GM23338 (cell line): Measurements from ENCODE around the gene FAM228B. TPM values are rescaled to one million over a fixed set of nuclear protein-coding genes. Genes with fewer than 3 reads are reported as not detected.

Experiments
- ATAC-seq: fragments of 200-7000 bp; cut with Tn5 transposase; 3 replicates; pipeline ENCODE4 v1.9.1; 2020
- DNase-seq: peaks from one replicate; pipeline ENCODE4 v3.0.0-alpha.2; 2015; ENCODE audit warnings: low spot score
- H2AFZ ChIP-seq: fragments of 200-600 bp; sonication (generic); 2 replicates; pipeline ENCODE4 v1.8.0; 2016; ENCODE audit warnings: antibody characterized with exemption, mild to moderate bottlenecking, moderate library complexity
- H3F3A ChIP-seq: fragments of 200-600 bp; sonication (generic); replicated peaks from 2 replicates; pipeline ENCODE4 v1.8.0; 2017; ENCODE audit warnings: antibody characterized with exemption, mixed run types, low read depth
- H3K27ac ChIP-seq: fragments of 200-600 bp; sonication (generic); 2 replicates; pipeline ENCODE4 v1.6.1; 2016; ENCODE audit warnings: low read depth
- H3K27me3 ChIP-seq: fragments of 200-600 bp; sonication (generic); 2 replicates; pipeline ENCODE4 v1.8.0; 2016; ENCODE audit warnings: mild to moderate bottlenecking, mixed run types, moderate library complexity; ENCODE audit not compliant: insufficient read depth
- H3K36me3 ChIP-seq: fragments of 200-600 bp; sonication (generic); 2 replicates; pipeline ENCODE4 v1.8.0; 2016; ENCODE audit warnings: mild to moderate bottlenecking; ENCODE audit not compliant: insufficient read depth
- H3K4me1 ChIP-seq: fragments of 200-600 bp; sonication (generic); 2 replicates; pipeline ENCODE4 v1.8.0; 2016; ENCODE audit warnings: mild to moderate bottlenecking, moderate library complexity; ENCODE audit not compliant: insufficient read depth
- H3K4me2 ChIP-seq: fragments of 200-600 bp; sonication (generic); 2 replicates; pipeline ENCODE4 v1.7.1; 2017; ENCODE audit warnings: mixed run types
- H3K4me3 ChIP-seq: fragments of 200-600 bp; sonication (generic); 2 replicates; pipeline ENCODE4 v1.6.1; 2016; ENCODE audit warnings: mixed run types
- H3K79me2 ChIP-seq: fragments of 200-600 bp; sonication (generic); replicated peaks from 2 replicates; pipeline ENCODE4 v1.8.0; 2017; ENCODE audit warnings: mild to moderate bottlenecking; ENCODE audit not compliant: insufficient read depth
- H3K9me2 ChIP-seq: fragments of 200-600 bp; sonication (generic); 2 replicates; pipeline ENCODE4 v1.8.0; 2017; ENCODE audit not compliant: insufficient read depth
- H4K20me1 ChIP-seq: fragments of 200-600 bp; sonication (generic); replicated peaks from 2 replicates; pipeline ENCODE4 v1.8.0; 2017; ENCODE audit warnings: mild to moderate bottlenecking; ENCODE audit not compliant: insufficient read depth
- H3K27ac Mint-ChIP-seq: 2 replicates; pipeline ENCODE4 v1.8.0; 2020; ENCODE audit warnings: inconsistent platforms, mild to moderate bottlenecking, moderate library complexity, mixed read lengths
- H3K27me3 Mint-ChIP-seq: 3 replicates; pipeline ENCODE4 v1.8.0; 2022; ENCODE audit warnings: low read depth, mild to moderate bottlenecking, moderate library complexity, mixed read lengths, inconsistent platforms; ENCODE audit not compliant: insufficient read depth, poor library complexity
- H3K36me3 Mint-ChIP-seq: 3 replicates; pipeline ENCODE4 v1.8.0; 2021; ENCODE audit warnings: low read depth, mild to moderate bottlenecking, inconsistent platforms, moderate library complexity, mixed read lengths
- H3K4me1 Mint-ChIP-seq: 3 replicates; pipeline ENCODE4 v1.8.0; 2020; ENCODE audit warnings: mild to moderate bottlenecking, inconsistent platforms, mixed read lengths
- H3K4me3 Mint-ChIP-seq: 3 replicates; pipeline ENCODE4 v1.8.0; 2021; ENCODE audit warnings: moderate library complexity, mild to moderate bottlenecking, inconsistent platforms, mixed read lengths
- H3K9me3 Mint-ChIP-seq: 3 replicates; pipeline ENCODE4 v1.8.0; 2020; ENCODE audit warnings: moderate library complexity, mild to moderate bottlenecking, inconsistent platforms, mixed read lengths
- JUNB ChIP-seq: IDR thresholded peaks from one replicate; pipeline ENCODE4 v1.6.1; 2016; ENCODE audit warnings: antibody characterized with exemption; ENCODE audit not compliant: unreplicated experiment
- POLR2AphosphoS5 ChIP-seq: IDR thresholded peaks from 2 replicates; pipeline ENCODE4 v1.6.1; 2016; ENCODE audit warnings: antibody characterized with exemption, low read depth
- ZNF114 ChIP-seq: fragments of 250-450 bp; sonication (Bioruptor Pico); IDR thresholded peaks from 2 replicates; pipeline ENCODE4 v1.5.0; 2020; ENCODE audit warnings: mild to moderate bottlenecking, moderate library complexity
- ZNF331 ChIP-seq: fragments of 250-450 bp; sonication (Bioruptor Pico); IDR thresholded peaks from 2 replicates; pipeline ENCODE4 v1.5.0; 2020; ENCODE audit warnings: low read depth, mild to moderate bottlenecking, moderate library complexity
- polyA plus RNA-seq: library from polyadenylated mRNA; unstranded; fragments of >200 nt; fragmentation: Nextera tagmentation; extraction: Ambion mirVana; gene quantifications from 2 replicates; pipeline ENCODE4 v1.2.1, GENCODE V29; 2016
- total RNA-seq: library from RNA; depleted of rRNA; stranded (reverse); fragments of >200 nt; shearing (Covaris generic); gene quantifications from 2 replicates; pipeline ENCODE4 v1.2.3, GENCODE V29; 2014
- TF ChIP-seq, protein P1 (sequence below): IDR thresholded peaks from 2 replicates; pipeline ENCODE4 v1.6.1; 2016; ENCODE audit warnings: antibody characterized with exemption
- TF ChIP-seq, protein P2 (sequence below): fragments of 250-450 bp; sonication (Bioruptor Pico); IDR thresholded peaks from 2 replicates; pipeline ENCODE4 v1.5.0; 2020; ENCODE audit warnings: mild to moderate bottlenecking, moderate library complexity
- TF ChIP-seq, protein P3 (sequence below), 2 experiments: fragments of 200-600 bp in 1 of 2; sonication (generic) in 1 of 2; conservative IDR thresholded peaks; 2 replicates each; pipeline versions ENCODE4 v1.5.1 to v1.6.1; 2016 to 2017; ENCODE audit warnings: antibody characterized with exemption in 2 of 2, low read depth in 2 of 2, mild to moderate bottlenecking in 2 of 2, moderate library complexity in 1 of 2

FAM228B gene
- total and polyA plus RNA-seq, 2 experiments from 2014 or later: 3.4 to 7.9 TPM

DNA sequence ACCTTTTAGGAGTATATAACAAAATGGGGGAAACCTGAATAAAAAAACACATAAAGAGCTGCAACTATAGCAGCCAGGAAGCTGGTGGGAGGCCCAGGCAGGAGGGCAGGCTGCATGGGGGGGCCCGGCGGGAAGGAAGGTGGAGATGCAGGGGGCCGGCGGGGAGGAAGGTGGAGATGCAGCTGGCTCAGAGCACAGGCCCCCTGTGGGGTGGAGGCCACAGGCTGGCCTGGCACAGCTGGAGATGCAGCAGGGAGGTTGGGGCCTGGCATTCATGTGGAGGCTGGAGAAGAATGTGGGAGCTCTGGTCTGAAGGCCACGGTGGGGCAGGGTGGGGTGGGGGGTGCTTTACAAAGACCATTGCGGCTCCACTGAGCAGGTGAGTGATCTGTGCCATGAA lies 83.0 kb downstream of the FAM228B start:
- TF ChIP-seq, protein P1, sequence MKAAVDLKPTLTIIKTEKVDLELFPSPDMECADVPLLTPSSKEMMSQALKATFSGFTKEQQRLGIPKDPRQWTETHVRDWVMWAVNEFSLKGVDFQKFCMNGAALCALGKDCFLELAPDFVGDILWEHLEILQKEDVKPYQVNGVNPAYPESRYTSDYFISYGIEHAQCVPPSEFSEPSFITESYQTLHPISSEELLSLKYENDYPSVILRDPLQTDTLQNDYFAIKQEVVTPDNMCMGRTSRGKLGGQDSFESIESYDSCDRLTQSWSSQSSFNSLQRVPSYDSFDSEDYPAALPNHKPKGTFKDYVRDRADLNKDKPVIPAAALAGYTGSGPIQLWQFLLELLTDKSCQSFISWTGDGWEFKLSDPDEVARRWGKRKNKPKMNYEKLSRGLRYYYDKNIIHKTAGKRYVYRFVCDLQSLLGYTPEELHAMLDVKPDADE: no peak
- TF ChIP-seq, protein P2, sequence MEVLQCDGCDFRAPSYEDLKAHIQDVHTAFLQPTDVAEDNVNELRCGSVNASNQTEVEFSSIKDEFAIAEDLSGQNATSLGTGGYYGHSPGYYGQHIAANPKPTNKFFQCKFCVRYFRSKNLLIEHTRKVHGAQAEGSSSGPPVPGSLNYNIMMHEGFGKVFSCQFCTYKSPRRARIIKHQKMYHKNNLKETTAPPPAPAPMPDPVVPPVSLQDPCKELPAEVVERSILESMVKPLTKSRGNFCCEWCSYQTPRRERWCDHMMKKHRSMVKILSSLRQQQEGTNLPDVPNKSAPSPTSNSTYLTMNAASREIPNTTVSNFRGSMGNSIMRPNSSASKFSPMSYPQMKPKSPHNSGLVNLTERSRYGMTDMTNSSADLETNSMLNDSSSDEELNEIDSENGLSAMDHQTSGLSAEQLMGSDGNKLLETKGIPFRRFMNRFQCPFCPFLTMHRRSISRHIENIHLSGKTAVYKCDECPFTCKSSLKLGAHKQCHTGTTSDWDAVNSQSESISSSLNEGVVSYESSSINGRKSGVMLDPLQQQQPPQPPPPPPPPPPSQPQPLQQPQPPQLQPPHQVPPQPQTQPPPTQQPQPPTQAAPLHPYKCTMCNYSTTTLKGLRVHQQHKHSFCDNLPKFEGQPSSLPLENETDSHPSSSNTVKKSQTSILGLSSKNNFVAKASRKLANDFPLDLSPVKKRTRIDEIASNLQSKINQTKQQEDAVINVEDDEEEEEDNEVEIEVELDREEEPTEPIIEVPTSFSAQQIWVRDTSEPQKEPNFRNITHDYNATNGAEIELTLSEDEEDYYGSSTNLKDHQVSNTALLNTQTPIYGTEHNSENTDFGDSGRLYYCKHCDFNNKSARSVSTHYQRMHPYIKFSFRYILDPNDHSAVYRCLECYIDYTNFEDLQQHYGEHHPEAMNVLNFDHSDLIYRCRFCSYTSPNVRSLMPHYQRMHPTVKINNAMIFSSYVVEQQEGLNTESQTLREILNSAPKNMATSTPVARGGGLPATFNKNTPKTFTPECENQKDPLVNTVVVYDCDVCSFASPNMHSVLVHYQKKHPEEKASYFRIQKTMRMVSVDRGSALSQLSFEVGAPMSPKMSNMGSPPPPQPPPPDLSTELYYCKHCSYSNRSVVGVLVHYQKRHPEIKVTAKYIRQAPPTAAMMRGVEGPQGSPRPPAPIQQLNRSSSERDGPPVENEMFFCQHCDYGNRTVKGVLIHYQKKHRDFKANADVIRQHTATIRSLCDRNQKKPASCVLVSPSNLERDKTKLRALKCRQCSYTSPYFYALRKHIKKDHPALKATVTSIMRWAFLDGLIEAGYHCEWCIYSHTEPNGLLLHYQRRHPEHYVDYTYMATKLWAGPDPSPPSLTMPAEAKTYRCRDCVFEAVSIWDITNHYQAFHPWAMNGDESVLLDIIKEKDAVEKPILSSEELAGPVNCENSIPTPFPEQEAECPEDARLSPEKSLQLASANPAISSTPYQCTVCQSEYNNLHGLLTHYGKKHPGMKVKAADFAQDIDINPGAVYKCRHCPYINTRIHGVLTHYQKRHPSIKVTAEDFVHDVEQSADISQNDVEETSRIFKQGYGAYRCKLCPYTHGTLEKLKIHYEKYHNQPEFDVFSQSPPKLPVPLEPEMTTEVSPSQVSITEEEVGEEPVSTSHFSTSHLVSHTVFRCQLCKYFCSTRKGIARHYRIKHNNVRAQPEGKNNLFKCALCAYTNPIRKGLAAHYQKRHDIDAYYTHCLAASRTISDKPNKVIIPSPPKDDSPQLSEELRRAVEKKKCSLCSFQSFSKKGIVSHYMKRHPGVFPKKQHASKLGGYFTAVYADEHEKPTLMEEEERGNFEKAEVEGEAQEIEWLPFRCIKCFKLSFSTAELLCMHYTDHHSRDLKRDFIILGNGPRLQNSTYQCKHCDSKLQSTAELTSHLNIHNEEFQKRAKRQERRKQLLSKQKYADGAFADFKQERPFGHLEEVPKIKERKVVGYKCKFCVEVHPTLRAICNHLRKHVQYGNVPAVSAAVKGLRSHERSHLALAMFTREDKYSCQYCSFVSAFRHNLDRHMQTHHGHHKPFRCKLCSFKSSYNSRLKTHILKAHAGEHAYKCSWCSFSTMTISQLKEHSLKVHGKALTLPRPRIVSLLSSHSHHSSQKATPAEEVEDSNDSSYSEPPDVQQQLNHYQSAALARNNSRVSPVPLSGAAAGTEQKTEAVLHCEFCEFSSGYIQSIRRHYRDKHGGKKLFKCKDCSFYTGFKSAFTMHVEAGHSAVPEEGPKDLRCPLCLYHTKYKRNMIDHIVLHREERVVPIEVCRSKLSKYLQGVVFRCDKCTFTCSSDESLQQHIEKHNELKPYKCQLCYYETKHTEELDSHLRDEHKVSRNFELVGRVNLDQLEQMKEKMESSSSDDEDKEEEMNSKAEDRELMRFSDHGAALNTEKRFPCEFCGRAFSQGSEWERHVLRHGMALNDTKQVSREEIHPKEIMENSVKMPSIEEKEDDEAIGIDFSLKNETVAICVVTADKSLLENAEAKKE: no peak
- TF ChIP-seq, protein P3, sequence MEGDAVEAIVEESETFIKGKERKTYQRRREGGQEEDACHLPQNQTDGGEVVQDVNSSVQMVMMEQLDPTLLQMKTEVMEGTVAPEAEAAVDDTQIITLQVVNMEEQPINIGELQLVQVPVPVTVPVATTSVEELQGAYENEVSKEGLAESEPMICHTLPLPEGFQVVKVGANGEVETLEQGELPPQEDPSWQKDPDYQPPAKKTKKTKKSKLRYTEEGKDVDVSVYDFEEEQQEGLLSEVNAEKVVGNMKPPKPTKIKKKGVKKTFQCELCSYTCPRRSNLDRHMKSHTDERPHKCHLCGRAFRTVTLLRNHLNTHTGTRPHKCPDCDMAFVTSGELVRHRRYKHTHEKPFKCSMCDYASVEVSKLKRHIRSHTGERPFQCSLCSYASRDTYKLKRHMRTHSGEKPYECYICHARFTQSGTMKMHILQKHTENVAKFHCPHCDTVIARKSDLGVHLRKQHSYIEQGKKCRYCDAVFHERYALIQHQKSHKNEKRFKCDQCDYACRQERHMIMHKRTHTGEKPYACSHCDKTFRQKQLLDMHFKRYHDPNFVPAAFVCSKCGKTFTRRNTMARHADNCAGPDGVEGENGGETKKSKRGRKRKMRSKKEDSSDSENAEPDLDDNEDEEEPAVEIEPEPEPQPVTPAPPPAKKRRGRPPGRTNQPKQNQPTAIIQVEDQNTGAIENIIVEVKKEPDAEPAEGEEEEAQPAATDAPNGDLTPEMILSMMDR (conservative IDR thresholded peaks at IDR 0.05; ENCODE audit: low read depth in 2 of 2): no peak
- no peak for TF ChIP-seq ZNF331 (CRISPR knock-in tag)
- TF ChIP-seq JUNB: no peak
- no peak for TF ChIP-seq POLR2AphosphoS5
- TF ChIP-seq ZNF114 (CRISPR knock-in tag): no peak
- H3K4me3 Mint-ChIP-seq: no peak overlapping the region
- DNase-seq (no peak), ATAC-seq (no peak)
- no peaks in the 10 kb centered on the region for H3K79me2 ChIP-seq
- no peaks in the 10 kb centered on the region for H3K36me3 ChIP-seq
- no peaks in the 10 kb centered on the region for H3K9me2 ChIP-seq
- H3K27me3 ChIP-seq: no peaks in the 10 kb centered on the region
- H4K20me1 ChIP-seq: no peaks in the 10 kb centered on the region
- H3F3A ChIP-seq: no peaks in the 10 kb centered on the region
- no peak overlapping the region for H2AFZ ChIP-seq
- H3K9me3 Mint-ChIP-seq: no peaks in the 10 kb centered on the region
- H3K4me1 Mint-ChIP-seq: peaks cover 7% of the 10 kb centered on the region
- no peak overlapping the region for H3K27ac ChIP-seq
- no peak overlapping the region for H3K27ac Mint-ChIP-seq
- no peak overlapping the region for H3K4me2 ChIP-seq
- no peaks in the 10 kb centered on the region; the same call in 2 of the 3 replicates for H3K36me3 Mint-ChIP-seq
- peaks cover 10% of the 10 kb centered on the region for H3K27me3 Mint-ChIP-seq
- no peak overlapping the region for H3K4me3 ChIP-seq
- H3K4me1 ChIP-seq: no peaks in the 10 kb centered on the region
